GM12878 (cell line): Measurements from ENCODE around the gene ZNF512B. TPM values are rescaled to one million over a fixed set of nuclear protein-coding genes. Genes with fewer than 3 reads are reported as not detected.

Experiments
- ATAC-seq: fragments of 200-7000 bp; cut with Tn5 transposase; 3 replicates; pipeline ENCODE4 v1.9.1; 2020; ENCODE audit warnings: mild to moderate bottlenecking, moderate library complexity
- BruUV-seq: library from RNA; stranded (reverse); fragments of 400-500 nt; replicated peaks from 2 replicates; lab custom pipeline; 2021; lab: Mats Ljungman, UMichigan
- CTCF ChIA-PET: fragments of 300-600 bp; sonication (Branson Sonifier 250); formaldehyde crosslinking; extraction: SDS; loops from one replicate; lab custom pipeline; 2021; ENCODE audit warnings: inconsistent platforms; lab: Yijun Ruan, JAX
- POLR2A ChIA-PET: fragments of 350-600 bp; formaldehyde crosslinking; extraction: SDS; loops from one replicate; lab custom pipeline; 2021; ENCODE audit warnings: inconsistent platforms; lab: Charles Lee
- RAD21 ChIA-PET: fragments of 300-600 bp; sonication (Branson Sonifier 250); formaldehyde crosslinking; loops from one replicate; lab custom pipeline; 2023; ENCODE audit warnings: antibody characterized with exemption; ENCODE audit not compliant: unreplicated experiment; lab: Charles Lee
- SMC1A ChIA-PET: fragments of 300-600 bp; sonication (Branson Sonifier 250); formaldehyde crosslinking; loops from one replicate; lab custom pipeline; 2023; ENCODE audit not compliant: unreplicated experiment, uncharacterized antibody; lab: Charles Lee
- DNase-seq: peaks from one replicate; pipeline ENCODE4 v3.0.0-alpha.2; 2011; ENCODE audit warnings: low read depth, low spot score
- FAIRE-seq: peaks from 3 replicates; lab custom pipeline; 2011; peaks lifted over from hg19 to GRCh38; lab: Jason Lieb, UNC
- H2AFZ ChIP-seq: 2 replicates; pipeline ENCODE4 v1.6.0; 2011; ENCODE audit warnings: low read depth, low read length, control low read depth; ENCODE audit not compliant: control insufficient read depth
- H3K27ac ChIP-seq: 2 replicates; pipeline ENCODE4 v1.5.1; 2011; ENCODE audit warnings: control low read depth; ENCODE audit not compliant: control insufficient read depth, insufficient read depth
- H3K27me3 ChIP-seq, 2 experiments: replicated peaks in 1 of 2; 2 replicates each; pipeline versions ENCODE4 v1.6.0 to v1.6.1; 2011; ENCODE audit warnings: low read length in 1 of 2; ENCODE audit not compliant: control insufficient read depth in 2 of 2, insufficient read depth in 2 of 2
- H3K36me3 ChIP-seq, 2 experiments: 2 replicates each; pipeline ENCODE4 v1.5.1; 2011; ENCODE audit warnings: low read length in 1 of 2; ENCODE audit not compliant: control insufficient read depth in 2 of 2, insufficient read depth in 2 of 2
- H3K4me1 ChIP-seq: 2 replicates; pipeline ENCODE4 v1.6.1; 2011; ENCODE audit warnings: mild to moderate bottlenecking, low read length, moderate library complexity, mixed read lengths; ENCODE audit not compliant: control insufficient read depth, insufficient read depth
- H3K4me2 ChIP-seq: 2 replicates; pipeline ENCODE4 v1.6.0; 2011; ENCODE audit warnings: control low read depth; ENCODE audit not compliant: control insufficient read depth, insufficient read depth
- H3K4me3 ChIP-seq: fragments of 200-600 bp; sonication (generic); 2 replicates; pipeline ENCODE4 v1.5.1; 2016
- H3K79me2 ChIP-seq: 2 replicates; pipeline ENCODE4 v1.6.0; 2011; ENCODE audit warnings: low read length; ENCODE audit not compliant: control insufficient read depth, insufficient read depth
- H3K9ac ChIP-seq: 2 replicates; pipeline ENCODE4 v1.8.0; 2011; ENCODE audit warnings: low read length, control low read depth, mixed read lengths; ENCODE audit not compliant: control insufficient read depth, insufficient read depth
- H3K9me3 ChIP-seq: replicated peaks from 3 replicates; pipeline ENCODE4 v1.5.1; 2011; ENCODE audit warnings: mild to moderate bottlenecking, low read length; ENCODE audit not compliant: control insufficient read depth, insufficient read depth
- H4K20me1 ChIP-seq: 2 replicates; pipeline ENCODE4 v1.6.0; 2011; ENCODE audit not compliant: control insufficient read depth, insufficient read depth
- BCL3 ChIP-seq: IDR thresholded peaks from 2 replicates; pipeline ENCODE4 v1.6.1; 2011; ENCODE audit warnings: borderline replicate concordance, low read depth, mild to moderate bottlenecking, moderate library complexity, low read length; ENCODE audit not compliant: insufficient read depth, poor library complexity, severe bottlenecking
- CBFB ChIP-seq: IDR thresholded peaks from 2 replicates; pipeline ENCODE4 v1.6.1; 2016; ENCODE audit warnings: antibody characterized with exemption, low read depth
- E2F4 ChIP-seq: IDR thresholded peaks from 2 replicates; pipeline ENCODE4 v1.6.1; 2012; ENCODE audit warnings: low read depth, low read length, improper control_type of control experiment
- MAX ChIP-seq: IDR thresholded peaks from 2 replicates; pipeline ENCODE4 v1.6.1; 2012; ENCODE audit warnings: low read depth, low read length, improper control_type of control experiment
- MYC ChIP-seq: IDR thresholded peaks from 2 replicates; pipeline ENCODE4 v1.6.1; 2011; ENCODE audit warnings: mild to moderate bottlenecking, low read length, moderate library complexity, inconsistent platforms; ENCODE audit not compliant: insufficient read depth, insufficient replicate concordance, insufficient read length, severe bottlenecking
- PML ChIP-seq: IDR thresholded peaks from 2 replicates; pipeline ENCODE4 v1.6.1; 2012; ENCODE audit warnings: low read length, inconsistent platforms
- SMAD1 ChIP-seq: fragments of 450-650 bp; IDR thresholded peaks from 2 replicates; pipeline ENCODE4 v1.6.1; 2018; ENCODE audit warnings: mild to moderate bottlenecking, low read depth; ENCODE audit not compliant: partially characterized antibody
- SMARCA5 ChIP-seq: fragments of 450-650 bp; IDR thresholded peaks from 2 replicates; pipeline ENCODE4 v1.6.1; 2017; ENCODE audit warnings: mild to moderate bottlenecking
- ZNF217 ChIP-seq: fragments of 450-650 bp; IDR thresholded peaks from 2 replicates; pipeline ENCODE4 v1.6.1; 2017; ENCODE audit warnings: antibody characterized with exemption, mild to moderate bottlenecking
- ZSCAN29 ChIP-seq: fragments of 450-650 bp; IDR thresholded peaks from 2 replicates; pipeline ENCODE4 v1.6.1; 2017; ENCODE audit warnings: mild to moderate bottlenecking, moderate library complexity
- WGBS: methylation state at CpG from one replicate; pipeline ENCODE4 v1.1.6; 2016; ENCODE audit warnings: low lambda C conversion rate; ENCODE audit not compliant: insufficient replicate concordance, insufficient coverage; ENCODE audit errors: missing lambda C conversion rate; 5-methylcytosine and 5-hydroxymethylcytosine counted together
- in situ Hi-C: fragments of 300-500 bp; cut with MboI; formaldehyde crosslinking; loops from 9 replicates; pipeline ENCODE4 v1.14.3; 2018; ENCODE audit warnings: mixed read lengths
- intact Hi-C: fragments of 100-400 bp; cut with micrococcal nuclease; formaldehyde crosslinking; loops from one replicate; pipeline ENCODE4 v1.14.2; 2022; ENCODE audit not compliant: unreplicated experiment
- polyA plus RNA-seq, 11 experiments: library from polyadenylated mRNA; depleted of rRNA in 4 of 11; unstranded in 6 of 11; stranded (reverse) in 5 of 11; fragments of >200 nt; fragmentation: Nextera tagmentation in 4 of 11; fragmentation: Illumina TruSeq in 1 of 11; extraction: Ambion mirVana in 4 of 11; extraction: Trizol in 1 of 11; gene quantifications; 1 replicate in 1 of 11; 2 replicates in 10 of 11; pipeline versions ENCODE4 v1.2.1 to v1.2.3, GENCODE V29; 2011 to 2016; ENCODE audit warnings: inconsistent platforms in 2 of 11, missing spikeins in 2 of 11, low read depth in 1 of 11
- total RNA-seq, 4 experiments: library from RNA; depleted of rRNA in 3 of 4; stranded (reverse); fragments of >200 nt in 3 of 4; fragmentation: Illumina TruSeq in 1 of 4; extraction: Trizol in 1 of 4; gene quantifications; 2 replicates each; pipeline versions ENCODE4 v1.2.1 to v1.2.3, GENCODE V29; 2013 to 2021

ZNF512B gene
- total and polyA plus RNA-seq, 10 of the 15 experiments (the other 5 are each of a cell fraction or from before 2014, with no cell fraction given), result 0.06 to 23.9 (median 4.0) TPM

GRCh38 chr20:63939061-63939935 lies 30.4 kb downstream of the ZNF512B start (continued):
- TF ChIP-seq BCL3 (no peak), E2F4 (no peak)

GRCh38 chr20:63937596-63937995 lies 32.1 kb downstream of the ZNF512B start:
- ChIA-PET POLR2A (no interaction called here), SMC1A (no interaction called here), RAD21 (no interaction called here), CTCF (no interaction called here)
- in situ Hi-C loops (no loop called here), intact Hi-C loops (no loop called here)
- no TSS peak for BruUV-seq
- H2AFZ ChIP-seq, result no peak overlapping the region
- no peaks in the 10 kb centered on the region for H4K20me1 ChIP-seq
- no peak overlapping the region for H3K4me2 ChIP-seq
- peaks cover 2 to 29% of the 10 kb centered on the region in 2 experiments; a peak in 3 of 4 replicates for H3K36me3 ChIP-seq
- H3K9me3 ChIP-seq, result no peaks in the 10 kb centered on the region; the same call in 2 of the 3 replicates
- TF ChIP-seq ZNF217 (no peak), ZSCAN29 (no peak), SMARCA5 (no peak), PML (no peak), MYC (no peak), SMAD1 (no peak), MAX (no peak), CBFB (no peak)
- H3K9ac ChIP-seq, result no peak overlapping the region
- DNase-seq (no peak), ATAC-seq (no peak), FAIRE-seq (no peak)
- H3K27ac ChIP-seq, result no peak overlapping the region
- H3K79me2 ChIP-seq, result no peaks in the 10 kb centered on the region
- no peak overlapping the region for H3K4me3 ChIP-seq
- WGBS, result 92% methylated on average over 14 of the region's 14 CpGs
- no peaks in the 10 kb centered on the region for H3K4me1 ChIP-seq
- no peaks in the 10 kb centered on the region for H3K27me3 ChIP-seq
